G401 (cell line): ENCODE results near the gene ACTL6A. TPM values are rescaled to one million over a fixed set of nuclear protein-coding genes. Genes with fewer than 3 reads are reported as not detected.
"Not testable (repeated sequence)": the region's sequence is repeated elsewhere in the genome, so short reads cannot be mapped to it uniquely, and the experiment has no call there.

Source experiments
- DNase-seq: peaks from one replicate; pipeline ENCODE4 v3.0.0-alpha.2; 2015; ENCODE audit warnings: low spot score
- in situ Hi-C: cut with HindIII; loops from 2 replicates; pipeline ENCODE4 v1.10.0; 2016; ENCODE audit warnings: low sequenced_read_pairs, mixed read lengths
- total RNA-seq: library from RNA; depleted of rRNA; stranded (reverse); fragments of >200 nt; shearing (Covaris generic); gene quantifications from 2 replicates; pipeline ENCODE4 v1.2.3, GENCODE V29; 2014; rRNA removed

Gene ACTL6A
- total RNA-seq: 84.7 and 120 TPM in 2 replicates

GRCh38 chr3:179562591-179563270 is at the start of gene ACTL6A:
Gene ACTL6A (plus strand): TSS chr3:179562926. CDS start chr3:179563093, 167 bp downstream.
- in situ Hi-C loops: no loop called here
- DNase-seq: peak; percentile 99

GRCh38 chr3:179513862-179514261 is 48.9 kb upstream of the ACTL6A start:
- no peak for DNase-seq
- in situ Hi-C loops: no loop called here

GRCh38 chr3:179516461-179517251 is 46.1 kb upstream of the ACTL6A start:
- DNase-seq, in situ Hi-C loops: not testable (repeated sequence)

DNA sequence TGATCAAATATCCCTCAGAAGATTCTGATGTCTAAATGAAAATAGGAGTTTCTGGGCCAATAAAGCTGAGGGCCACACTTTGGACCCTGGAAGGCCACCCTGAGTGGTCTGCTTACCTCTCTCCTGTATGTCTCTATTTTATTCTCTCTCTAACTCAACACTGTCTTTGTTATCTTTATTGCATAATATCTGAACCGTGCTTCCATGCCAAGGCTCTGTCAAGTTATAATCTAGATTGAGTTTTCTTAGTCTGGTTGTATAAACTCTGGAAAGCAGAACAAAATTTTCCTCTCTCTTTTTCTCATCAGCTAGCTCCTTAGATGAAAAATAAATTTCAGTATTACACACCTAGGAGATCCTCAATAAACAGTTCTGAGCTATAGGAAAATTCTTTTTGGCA is 36.2 kb upstream of the ACTL6A start:
- DNase-seq: no peak
- in situ Hi-C loops: no loop called here

DNA sequence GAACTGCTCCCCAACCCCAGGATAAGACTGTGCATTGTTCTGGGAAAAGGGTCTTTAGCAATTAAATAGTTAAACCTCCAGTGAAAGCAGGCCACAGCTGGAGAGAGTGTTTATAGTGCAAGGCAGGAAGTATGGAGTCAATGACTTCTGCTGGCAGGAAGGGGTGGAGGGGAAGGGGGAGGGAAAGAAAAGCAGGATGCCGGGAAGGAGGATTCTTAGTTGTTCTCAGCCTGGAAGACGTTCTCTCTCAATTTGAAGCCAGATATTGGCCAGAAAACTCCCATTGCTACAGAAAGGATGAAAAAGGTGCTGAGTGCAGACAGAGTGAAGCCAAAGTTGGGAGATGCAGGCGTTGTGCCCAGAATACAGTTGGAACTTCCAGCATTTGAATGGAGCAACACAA is 35.7 kb upstream of the ACTL6A start:
- in situ Hi-C loops: no loop called here
- DNase-seq: peak; percentile 10

- in situ Hi-C loops: no loop called here
- no peak for DNase-seq
These were observed 34.0 kb upstream of the ACTL6A start for GRCh38 chr3:179528772-179529171.

- in situ Hi-C loops: no loop called here
- DNase-seq: no peak
These were observed 31.1 kb upstream of the ACTL6A start for GRCh38 chr3:179531576-179531975.

GRCh38 chr3:179533274-179533673 is 29.5 kb upstream of the ACTL6A start:
- in situ Hi-C loops: no loop called here
- DNase-seq: no peak

- in situ Hi-C loops: no loop called here
These were observed 26.5 kb upstream of the ACTL6A start for GRCh38 chr3:179536256-179536655.

GRCh38 chr3:179541094-179541493 is 21.6 kb upstream of the ACTL6A start:
- in situ Hi-C loops: no loop called here
- DNase-seq: no peak

More at GRCh38 chr3:179536256-179536655, 26.5 kb upstream of the ACTL6A start:
- no peak for DNase-seq

DNA sequence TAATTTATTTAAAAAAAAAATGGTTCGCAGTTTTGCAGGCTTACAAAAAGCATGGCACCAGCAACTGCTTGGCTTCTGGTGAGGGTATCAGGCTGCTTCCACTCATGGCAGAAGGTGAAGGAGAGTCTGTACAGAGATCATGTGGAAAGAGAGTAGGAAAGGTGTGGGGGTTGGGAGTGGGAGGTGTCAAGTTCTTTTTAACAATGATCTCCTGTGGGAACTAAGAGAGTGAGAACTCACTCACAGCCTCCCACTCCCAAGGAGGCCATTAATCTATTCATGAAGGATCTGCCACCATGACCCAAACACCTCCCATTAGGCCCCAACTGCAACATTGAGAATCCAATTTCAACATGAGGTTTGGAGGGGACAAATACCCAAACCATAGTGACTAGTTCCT is 21.1 kb upstream of the ACTL6A start:
- in situ Hi-C loops: no loop called here
- DNase-seq: no peak

- in situ Hi-C loops: no loop called here
- no peak for DNase-seq
These were observed 20.4 kb upstream of the ACTL6A start for GRCh38 chr3:179542375-179542774.

DNA sequence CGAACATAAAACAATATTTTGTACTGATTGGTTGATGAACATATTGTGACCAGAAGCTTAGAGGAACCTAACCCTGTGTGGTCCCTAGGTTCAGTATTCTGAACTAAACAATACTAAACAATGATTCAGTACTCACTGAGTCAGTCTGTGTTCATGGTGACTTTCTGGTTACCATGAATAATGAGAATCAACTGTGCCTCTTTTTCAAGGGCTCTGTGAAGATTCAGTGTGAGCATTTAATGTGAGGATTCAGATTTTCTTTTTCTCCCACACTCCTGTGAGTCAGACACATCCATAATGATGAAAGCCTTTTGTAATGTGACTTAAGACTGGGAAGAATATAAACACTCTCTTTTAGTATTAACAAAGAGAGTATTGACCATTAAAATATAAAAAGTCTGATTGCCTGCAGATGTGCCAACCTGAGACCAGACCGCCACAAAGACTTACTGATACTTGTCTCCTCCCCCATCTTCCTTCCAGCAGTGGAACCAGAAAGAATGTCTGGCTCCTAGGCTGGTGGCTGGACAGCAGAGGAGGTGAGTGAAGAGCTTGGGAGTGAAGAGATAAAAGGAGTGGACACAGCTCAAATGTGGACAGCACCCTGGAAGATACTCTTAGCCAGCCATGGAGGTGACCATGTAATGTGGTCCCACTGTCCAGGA is 17.6 kb upstream of the ACTL6A start:
- in situ Hi-C loops: no loop called here
- DNase-seq: no peak

GRCh38 chr3:179546814-179547241 is 15.9 kb upstream of the ACTL6A start:
- in situ Hi-C loops: no loop called here
- DNase-seq: no peak

- no peak for DNase-seq
- in situ Hi-C loops: no loop called here
These were observed 11.2 kb upstream of the ACTL6A start for GRCh38 chr3:179551349-179552105.

- peak; percentile 60 for DNase-seq
These were observed 3.9 kb upstream of the ACTL6A start for GRCh38 chr3:179558742-179559364.

DNA sequence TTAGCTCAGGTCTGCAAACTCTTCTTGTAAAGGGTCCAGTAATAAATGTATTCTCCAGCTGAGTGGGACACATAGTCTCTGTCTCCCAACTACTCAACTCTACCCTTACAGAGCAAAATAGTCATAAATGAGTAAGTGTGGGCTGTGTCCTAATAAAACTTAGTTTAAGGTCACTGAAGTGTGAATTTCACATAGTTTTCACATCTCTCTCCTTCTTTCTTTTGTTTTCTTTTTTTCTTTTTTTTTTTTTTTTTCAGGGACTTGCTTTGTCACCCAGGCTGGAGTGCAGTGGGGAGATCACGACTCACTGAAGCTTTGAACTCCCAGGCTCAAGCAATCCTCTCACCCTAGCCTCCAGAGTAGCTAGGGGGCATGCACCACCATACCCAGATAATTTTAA is 1.9 kb upstream of the ACTL6A start:
- DNase-seq: no peak
- in situ Hi-C loops: no loop called here

More at GRCh38 chr3:179558742-179559364, 3.9 kb upstream of the ACTL6A start:
- in situ Hi-C loops: no loop called here

DNA sequence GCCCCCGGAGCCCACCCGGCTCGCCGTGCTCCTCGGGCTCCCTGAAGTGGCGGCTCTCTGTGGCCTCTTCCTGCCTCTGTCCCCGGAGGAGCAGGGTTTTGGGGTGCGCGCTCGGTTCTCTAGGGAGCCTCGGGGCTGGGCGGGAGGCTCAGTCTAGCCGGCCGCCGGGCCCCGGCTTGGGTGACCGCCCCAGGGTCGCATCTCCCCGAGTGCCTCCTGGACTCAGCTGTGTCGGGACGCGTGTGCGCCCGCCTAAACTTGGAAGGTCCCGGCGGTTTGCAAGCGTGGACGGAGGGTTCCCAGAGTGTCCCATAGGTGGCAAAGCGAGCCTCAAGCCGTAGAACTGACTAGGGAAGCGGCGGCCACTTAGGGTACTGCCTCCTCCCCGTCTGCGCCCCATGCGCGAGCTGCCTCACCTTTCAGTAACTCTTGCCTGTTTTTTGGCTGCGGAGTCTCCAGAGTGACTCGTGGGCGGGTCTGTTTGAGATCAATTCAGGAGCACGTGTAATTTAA is 601 bp downstream of the ACTL6A start:
- in situ Hi-C loops: no loop called here
- peak; percentile 57 for DNase-seq

DNA sequence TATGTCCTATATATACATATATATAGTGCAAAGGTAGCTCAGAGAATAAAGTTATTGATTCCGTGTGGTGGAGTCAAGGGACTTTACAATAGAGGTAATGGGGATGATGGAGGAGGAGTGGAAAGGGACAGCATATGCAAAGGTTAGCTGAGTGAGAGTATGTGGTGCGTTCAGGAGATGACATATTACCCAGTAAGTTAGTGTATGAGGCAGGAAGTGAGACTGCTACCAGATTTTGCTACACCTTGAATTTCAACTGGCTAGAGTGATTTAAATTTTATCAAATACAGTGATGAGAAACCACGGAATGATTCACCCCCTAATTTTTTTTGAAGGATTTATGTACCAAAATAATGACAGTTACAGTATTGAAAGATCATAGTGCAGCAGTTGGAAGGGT is 2.8 kb downstream of the ACTL6A start:
- DNase-seq: no peak
- in situ Hi-C loops: no loop called here
